NCI-H69 (cell line): Measurements from ENCODE around the gene CIB4.

Experiments
- DNase-seq: peaks from one replicate; lab custom pipeline; 2025; lab: John Stamatoyannopoulos, UW

CIB4 gene

DNA sequence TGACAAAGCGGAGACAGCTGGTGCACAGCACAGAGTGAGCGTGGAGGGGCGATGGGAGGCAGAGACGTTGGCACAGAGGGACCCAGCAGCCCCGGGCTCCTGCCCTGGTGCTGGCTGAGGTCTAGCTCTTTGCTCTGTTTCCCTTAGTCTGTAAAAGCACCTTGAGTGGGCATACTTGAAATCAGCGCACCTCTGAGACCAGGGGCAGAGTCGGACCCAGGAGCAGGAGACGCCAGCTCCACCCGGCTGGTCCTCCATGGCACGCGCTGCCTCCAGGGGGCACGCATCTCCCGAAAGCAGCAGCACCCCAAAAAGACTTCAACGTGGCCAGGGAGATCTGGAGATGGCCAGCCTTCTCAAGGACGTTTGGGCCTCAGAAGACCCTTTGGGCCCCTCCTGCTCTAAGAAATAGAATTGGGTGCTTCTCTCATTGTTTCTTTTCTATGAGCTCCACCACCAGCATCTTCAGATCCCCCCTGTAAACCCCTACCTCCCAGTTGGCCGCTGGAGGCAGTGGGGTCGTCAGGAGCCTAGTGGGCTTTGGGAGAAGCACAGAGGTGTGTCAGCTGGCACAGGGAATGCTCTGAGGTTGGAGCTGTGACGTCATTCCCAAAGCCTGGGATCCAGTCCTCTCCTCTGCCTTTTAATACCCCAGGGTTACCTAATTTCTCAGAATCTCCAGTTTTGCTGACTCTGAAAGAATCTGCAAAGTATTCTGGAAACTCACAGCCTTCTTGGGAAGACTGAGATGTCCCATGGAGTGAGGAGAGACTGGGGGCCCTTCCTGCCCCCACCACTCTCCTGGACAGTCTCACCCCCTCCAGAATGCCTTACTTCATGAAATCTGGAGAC is 58.9 kb downstream of the CIB4 start:
- DNase-seq = no peak

DNA sequence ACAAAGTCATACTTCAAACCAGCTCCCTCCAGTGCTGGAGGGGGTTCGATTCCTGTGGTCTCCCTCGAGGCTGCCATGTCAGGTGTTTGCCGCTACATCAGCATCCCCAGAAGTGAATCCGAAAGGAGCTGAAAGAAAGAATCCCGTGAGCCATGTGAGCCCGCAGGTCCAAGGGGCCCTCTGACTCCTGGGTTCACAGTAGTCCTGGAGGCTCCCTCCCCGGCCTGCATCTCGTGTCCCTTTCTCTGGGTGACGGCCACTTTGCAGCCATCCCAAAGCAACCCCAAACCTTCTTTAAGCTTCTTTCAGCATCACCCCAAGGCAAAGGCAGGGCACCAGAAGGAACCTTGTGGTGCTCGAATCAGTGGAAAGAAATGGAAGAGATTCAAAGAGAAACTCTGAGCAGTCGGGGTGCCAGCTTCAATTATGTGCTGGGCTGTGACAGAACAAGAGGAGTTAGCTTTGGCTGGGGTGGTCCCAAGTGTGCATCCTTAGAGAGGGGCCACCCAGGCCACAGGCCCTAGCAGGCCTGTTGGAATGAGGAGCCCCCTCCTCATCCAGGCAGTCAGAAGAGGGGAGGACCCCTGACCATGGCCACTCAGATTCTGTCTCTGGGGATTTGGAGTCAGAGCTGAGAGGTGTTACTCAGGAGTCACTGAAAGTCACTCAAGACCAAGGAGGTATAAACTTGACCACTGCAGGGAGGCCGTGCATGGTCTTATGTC is 59.7 kb downstream of the CIB4 start:
- no peak for DNase-seq

DNA sequence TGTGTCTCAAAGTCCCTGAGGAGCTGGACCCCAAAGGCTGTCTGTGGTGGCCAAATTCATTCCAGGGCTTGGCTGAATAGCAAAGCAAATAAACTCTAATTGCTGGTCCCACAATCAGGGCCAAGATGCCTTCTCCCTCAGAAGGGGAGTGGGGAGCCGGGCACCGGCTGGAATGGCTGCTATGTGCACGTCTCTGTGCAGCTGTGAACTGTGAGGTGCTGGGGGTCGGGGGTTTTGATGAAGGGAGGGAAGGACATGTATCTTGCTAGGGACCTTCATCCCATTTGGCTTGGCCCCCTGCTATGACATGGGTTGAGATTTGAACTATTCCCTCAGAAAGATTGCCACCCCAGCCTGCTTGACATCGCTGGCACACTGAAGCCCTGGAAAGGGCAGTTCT is 60.4 kb downstream of the CIB4 start:
- DNase-seq = no peak

DNA sequence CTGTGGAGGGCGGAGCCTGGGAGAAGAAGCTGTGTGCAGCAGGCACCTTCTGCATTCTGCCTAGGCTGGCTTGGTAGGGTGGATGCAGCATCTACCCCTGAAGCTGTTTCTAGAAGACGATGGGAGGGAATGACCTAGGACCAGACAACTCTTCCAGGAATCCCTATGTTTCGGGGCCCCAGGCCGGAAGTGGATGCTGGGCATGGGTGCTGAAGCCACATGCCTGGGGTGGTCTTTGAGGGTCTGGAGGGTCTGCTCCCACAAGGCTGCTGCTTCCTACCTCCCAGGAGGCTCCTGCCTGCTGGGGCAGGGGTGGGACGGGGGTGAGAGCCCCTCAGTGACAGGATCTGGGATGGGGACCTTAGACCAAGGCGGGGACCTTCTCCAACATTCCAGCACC is 61.0 kb downstream of the CIB4 start:
- no peak for DNase-seq

DNA sequence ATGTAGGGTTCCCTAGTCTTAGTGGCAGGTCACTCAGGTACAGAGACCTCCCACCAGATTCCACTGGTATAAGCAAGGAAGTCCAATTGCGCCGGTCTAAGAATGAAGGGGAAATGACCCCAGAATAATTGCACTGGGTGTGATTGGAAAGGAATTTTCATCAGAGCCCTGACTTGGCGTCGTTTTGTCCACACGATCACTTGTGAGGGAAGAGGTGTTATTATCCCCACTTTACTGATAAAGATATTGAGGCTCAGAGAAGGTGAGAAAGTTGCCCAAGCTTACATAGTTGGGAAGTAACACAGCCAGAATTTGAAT is 61.5 kb downstream of the CIB4 start:
- no peak for DNase-seq

DNA sequence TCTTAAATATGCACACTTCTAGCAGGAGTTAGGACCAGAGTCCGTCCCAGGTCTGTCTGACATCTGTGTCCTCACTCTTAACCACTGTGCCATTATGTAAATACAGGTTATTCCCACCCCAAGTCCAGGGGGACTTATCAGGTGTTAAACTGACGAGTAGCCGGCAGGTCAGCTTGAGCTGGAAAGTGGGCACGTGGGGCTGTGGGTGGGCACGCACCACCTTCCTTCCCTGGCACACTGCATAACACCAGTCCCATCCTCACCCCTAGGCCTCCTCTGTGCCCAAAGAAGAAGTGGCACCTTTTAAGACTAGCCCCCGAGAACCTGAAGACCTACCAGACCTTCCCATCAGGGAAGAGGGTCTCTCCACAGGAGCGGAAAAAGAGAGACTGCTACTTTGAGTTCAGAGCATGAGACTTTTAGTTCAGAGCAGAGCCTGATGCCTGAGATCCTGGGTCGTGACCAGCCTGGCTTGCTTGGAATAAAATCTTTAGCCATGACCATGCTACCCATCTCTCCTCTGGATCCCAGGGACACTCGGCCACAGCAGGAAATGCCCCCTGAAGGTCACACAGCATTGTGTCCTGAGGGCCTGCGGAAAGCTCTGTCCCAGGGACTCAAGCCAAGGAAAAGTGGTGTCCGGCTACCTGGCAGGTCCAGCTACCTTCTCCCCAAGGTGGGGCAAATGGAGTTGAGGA is 62.0 kb downstream of the CIB4 start:
- DNase-seq = no peak

DNA sequence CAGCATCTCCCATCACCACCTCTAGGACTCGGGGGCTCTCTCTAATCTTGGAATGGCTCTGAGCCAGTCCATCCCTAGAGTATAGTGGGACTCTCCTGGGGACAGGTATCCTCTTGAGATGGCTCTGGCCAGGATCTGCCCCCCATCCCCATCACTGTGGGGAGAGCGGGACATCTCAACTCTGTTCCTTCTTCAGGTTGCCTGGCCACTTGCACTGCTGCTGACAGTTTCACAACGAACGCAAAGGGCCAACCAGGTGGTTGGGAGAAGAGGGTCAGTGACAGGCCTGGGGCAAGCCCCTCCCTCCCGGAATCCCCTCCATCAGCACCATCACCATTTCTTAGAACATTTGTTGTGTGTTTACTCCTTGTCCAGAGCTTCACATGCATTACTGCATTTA is 62.6 kb downstream of the CIB4 start:
- no peak for DNase-seq

DNA sequence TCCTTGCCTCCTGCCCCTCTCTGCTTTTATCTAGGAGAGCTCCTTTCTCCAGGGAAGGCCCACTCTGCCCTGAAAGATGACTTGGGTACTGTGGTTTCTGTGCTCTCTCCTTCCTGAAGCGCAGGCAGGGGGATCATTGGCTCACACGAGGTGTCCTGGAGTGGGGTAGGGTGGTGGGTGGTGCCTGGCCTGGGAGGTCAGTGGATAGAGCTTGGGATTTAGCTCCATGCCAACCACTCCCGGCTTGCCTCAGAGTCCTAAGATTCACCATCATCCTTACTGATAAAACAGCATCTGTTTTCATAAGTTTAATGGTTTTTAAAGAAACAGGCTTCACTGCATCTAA is 63.1 kb downstream of the CIB4 start:
- DNase-seq = no peak

DNA sequence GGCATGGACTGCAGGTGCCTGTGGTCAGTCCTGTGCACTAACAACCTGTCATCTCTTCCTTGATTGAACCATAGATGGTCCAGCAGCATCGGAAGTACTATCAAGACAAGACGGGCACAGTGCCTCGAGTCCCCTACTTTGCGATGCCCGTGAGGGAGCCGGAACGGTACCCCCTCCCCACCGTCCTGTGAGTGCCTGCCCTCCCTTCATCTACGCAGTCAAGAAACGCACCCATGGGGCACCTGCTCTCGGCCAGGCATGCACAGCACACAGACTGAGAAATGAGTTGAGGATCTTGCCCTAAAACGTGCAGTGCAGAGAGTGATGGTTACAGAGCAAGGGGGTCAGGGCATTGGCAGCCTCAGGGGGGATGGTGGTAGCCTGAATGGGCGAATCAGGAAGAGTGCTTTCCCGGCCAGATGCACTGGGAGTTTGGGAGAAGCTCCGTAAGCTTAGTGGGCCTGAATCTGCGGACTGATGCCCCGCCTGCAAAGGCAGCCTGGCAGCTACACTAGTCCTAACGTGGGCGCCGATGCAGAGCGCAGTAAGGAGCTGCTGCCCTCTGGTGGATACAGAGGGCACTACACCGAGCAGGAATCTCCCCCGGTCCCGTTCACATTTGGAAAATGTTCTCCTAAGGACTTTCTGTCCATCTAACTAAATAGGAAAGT is 63.6 kb downstream of the CIB4 start:
- peak; percentile 82 for DNase-seq

DNA sequence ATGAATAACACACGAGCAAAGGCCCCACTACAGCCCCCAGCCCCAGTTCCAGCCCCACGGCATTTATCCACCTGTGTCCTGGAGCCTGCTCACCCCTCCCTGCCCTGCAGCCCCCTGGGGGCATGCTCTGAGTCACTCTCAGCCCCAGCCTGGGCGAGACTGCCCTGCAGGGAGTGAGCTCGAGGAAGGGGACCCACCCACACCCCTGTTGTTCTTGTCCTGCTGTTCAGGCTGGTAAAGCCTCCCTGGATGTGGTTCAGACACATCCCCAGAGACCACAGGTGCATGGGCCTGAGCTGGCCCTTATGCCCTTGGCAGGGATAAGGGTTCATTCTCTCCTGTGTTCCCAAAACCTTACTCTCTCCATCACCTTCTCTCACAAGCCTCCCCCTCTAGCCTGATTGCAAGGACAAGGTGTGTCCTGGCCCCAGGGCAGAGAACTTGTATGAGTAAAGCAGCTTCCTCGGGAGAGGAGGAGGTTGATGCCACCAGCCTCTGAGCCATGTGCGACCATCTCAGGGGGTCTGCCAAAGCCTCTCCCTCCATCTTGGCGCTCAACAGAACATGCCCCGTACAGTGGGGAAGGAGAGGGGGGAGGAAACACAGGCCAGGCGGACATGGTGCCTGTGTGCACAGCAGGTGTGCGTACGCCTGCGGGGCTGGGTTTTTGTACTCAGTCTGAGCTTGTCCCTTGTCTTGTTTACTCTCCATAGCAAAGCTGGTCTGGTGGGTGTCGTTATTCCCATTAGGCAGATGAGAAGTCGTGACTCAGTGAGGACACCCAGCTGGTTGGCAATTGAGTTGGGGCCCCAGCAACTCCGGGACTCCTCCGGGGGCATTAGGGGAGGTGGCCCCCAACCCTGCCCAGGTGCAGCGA is 64.4 kb downstream of the CIB4 start:
- peak; percentile 87 for DNase-seq

DNA sequence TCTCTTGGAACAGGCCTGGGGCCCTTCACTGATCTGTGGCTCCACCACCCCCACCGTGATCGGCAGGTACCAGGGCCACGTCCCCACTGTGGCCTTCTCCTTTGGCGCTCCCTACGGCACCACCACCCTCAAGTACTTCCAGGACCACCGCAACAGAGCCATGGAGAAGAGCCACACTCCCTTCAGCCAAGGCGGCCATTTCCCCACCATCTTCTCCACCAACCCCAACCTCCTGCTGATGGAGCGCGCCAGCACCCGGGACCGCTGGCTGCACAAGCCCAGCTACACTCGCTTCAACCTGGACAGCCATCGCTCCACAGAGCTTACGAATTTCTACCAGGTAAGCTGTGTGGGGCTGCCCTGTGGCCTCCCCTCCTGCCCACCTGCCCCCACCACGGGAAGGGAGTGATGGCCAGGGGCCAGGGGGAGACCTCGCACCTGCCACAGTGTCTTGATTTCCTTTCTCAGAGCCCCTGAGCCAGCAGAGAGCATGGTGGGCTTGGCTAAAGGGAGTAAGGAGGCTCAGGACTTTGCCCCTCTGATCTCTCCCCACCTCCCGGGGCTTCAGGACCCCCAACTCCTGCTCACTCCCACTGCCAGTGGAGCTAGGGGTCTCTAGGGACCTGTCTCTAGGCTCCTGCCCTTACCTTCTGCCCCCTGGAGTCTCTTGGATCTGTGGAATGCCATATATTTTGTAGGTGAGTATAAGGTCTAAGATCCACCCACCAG is 65.2 kb downstream of the CIB4 start:
- no peak for DNase-seq

DNA sequence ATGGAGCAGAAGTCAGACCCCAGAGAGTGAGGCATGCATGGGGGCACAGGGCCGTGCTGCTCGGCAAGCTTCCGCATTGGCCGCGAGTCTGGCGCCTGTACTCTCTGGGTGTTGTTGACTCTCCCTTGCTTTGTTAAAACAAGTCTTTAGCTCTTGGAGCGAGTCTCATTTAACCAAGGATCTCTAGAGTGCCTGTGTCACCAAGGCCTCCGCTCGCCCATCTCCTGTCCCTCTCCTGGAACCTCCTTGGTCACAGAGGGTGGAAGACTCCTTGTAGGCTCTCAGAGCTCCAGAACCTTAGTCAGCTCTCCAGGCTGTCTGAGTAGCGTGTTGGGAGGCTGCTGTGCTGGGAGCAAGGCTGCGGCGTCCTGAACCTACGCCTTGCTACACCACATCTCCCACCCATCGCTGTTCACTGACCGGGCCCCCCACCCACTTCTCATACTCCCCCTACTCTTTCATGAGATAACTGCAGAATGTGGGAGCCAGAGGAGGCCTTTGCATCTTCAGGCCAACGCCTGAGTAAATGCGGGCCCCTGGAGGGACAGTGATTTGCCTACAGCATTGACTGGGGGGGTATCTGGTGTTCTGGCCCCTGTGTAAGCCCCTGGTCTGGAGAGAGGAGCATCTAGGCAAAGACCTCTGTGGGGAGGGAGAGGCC is 66.1 kb downstream of the CIB4 start:
- DNase-seq = no peak

DNA sequence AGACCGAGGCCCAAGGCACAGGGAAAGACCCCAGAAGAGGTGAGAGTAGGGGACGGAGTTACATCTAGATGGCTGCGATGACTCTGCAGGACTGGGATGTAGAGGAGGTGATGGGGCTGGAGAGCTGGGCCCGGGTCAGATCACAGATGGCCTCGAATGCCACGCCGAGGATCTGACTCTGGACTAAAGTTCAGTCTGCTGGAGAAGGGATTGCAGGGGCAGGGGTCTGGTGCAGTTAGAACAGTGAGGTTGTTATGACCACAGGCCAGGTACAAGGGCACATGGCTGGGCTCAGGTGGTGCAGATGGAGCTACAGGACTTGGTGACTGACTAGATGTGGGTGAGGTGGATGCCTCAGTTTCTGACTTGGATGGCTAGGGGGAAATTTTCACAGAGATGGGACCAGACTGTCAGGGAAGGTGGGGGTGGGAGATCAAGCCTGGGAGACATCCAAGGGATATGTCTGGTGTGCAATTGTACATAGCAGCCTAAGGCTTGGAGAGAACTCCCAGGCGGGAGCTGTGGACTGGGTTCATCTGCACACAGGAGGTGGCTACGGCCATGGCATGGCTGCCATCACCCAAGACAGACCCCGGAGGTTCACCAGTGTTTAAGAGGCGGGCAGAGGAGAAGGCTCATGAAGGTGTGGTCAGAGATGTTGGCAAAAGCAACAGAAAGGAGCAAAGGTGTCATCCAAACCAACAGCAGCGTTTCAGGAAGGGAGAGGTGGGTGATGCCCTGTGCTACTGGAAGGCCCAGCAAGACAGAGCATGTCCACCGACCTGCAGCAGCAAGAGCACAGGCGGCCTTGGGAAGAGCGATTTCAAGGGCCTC is 66.9 kb downstream of the CIB4 start:
- DNase-seq = no peak

DNA sequence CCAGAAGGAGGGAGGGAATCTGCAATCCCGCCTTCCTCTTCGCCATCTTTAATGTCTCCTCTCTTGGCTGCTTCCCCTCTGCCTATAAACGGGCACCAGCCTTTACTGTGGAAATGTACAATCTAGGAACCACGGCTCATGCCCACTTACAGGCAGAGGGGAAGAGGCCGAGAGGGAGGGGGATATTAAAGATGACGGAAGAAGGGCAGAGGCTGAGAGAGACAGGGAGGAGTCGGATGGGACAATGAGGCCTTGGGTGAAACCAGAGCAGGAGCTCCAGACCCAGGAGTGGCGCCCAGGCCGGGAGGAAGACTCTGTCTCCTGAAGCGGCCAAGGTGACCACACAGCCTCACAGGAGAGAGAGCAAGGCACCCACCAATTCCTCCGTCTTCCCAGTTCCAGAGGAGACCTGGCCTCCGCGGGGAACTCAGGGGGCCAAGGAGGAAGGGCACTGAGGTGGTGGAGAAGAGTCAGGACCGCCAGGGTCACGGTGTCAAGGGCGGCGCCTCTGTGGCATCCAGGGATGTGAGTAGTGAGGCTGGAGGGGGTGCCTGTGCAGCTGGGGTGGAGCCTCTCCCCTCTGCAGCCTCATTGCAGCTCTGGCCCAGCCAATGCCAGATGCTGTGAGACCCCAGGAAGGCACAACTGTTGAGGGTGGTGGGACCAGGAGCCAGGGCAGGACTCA is 67.8 kb downstream of the CIB4 start:
- no peak for DNase-seq

DNA sequence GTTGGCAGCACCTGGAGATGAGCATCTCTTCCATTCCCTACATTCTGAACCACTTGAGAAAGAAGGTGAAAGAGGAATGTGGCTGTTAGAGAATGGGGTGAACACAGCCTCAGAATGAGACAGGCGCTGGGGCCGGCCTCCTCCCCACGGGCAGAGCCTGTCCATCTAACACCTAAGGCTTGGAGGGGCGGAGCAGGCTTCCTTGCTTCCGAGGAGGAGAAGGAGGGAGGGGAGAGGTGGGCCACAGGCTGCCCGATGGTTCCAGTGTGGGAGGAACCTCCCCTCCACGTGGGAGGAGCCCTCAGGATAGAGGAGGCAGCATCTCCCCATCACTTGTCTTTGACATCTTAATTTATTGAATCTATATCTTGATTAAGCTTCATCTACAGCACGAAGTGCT is 68.6 kb downstream of the CIB4 start:
- DNase-seq = no peak

DNA sequence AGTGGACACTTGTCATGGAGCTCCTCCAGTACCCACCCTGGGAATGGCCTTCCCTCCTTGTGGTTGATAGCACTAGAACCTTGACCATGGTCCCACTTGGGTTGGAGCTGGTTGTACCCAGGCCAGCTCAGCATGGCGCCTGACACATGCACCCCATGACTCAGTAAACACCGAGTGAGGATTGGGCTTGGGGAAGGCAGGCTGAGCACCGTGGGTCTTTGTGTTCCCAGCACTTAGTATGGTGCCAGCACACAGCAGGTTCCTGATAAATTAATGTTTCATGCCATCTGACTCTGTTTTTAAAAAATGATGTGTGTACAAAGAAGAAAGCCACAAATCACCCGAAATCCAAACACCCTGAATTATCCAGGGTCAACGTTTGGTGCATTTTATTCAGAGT is 69.8 kb downstream of the CIB4 start:
- DNase-seq = peak; percentile 89

DNA sequence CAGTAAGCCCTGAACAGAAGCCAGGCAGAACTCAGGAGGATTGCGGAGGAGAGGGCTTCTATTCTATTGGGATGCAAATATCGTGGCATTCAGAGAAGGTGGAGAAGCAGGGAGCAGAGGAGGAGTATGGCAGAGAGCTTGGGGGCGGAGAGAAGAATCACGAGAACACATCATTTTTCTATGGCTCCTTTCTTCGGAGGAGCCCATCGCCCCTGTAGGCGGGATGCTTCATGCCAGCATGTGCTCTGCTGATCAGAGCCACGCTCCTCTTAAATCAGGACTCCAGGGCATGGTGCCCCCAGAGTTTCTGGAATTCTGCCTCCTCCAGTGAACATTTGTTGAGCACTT is 71.1 kb downstream of the CIB4 start:
- no peak for DNase-seq

DNA sequence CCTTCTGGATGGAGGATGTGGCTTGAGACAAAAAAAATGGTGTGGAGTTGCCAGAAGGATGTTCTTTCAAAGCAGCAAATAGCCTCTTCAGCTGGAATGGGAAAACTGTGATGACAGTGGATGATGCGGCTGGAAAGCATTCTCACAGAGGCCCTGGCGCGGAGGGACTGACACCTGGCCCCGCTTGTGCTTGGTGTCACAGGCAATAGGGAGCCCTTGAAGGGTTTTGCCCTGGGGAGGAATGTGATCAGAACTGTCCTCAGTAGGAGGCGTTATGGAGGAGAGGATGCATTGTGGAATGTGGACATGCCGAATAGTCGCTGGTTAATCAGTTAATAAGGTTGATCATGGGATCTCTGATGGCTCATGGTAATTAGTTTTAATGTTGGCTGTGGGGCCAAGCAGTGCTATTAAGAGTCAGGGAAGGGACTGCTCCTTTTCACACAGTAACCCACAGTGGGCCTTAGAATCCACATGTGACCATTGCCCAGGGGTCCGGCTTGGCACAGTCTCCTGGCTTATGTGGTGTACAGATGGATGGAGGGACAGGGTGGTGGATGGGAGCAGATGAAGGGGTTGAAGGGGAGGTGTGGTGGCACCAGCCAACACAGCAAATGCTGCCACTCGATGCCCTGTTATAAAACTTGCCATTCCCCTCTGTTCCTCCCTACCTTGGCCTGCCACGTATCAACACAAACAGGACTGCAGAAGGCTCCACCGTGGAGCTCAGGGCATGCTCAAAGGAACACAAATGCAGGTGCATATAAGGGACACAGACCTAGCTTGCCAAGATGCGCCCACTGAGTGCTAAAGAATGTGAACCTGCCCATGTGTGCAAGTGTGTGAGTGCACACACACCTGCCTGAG is 71.7 kb downstream of the CIB4 start:
- no peak for DNase-seq
